ENCODE measurements around the gene CDH22. TPM values are rescaled to one million over a fixed set of nuclear protein-coding genes. Genes with fewer than 3 reads are reported as not detected.

The CDH22 gene
- total RNA-seq, 4 donors from 2014 or later: 0.26 to 1.2 (median 0.35) TPM

GRCh38 chr20:46267108-46268105 is 40.9 kb downstream of the CDH22 start:
- intact Hi-C loops (cut with DNase I; ENCODE audit: low total_unique reads) (no loop called here), in situ Hi-C loops (cut with MboI; ENCODE audit: low sequenced_read_pairs in 4 of 4) (no loop called here)
- ATAC-seq: no peak
- Histone ChIP-seq H3K4me1 (peaks cover 0 to 5% of the 10 kb centered on the region in 2 donors), H3K27me3 (no peaks in the 10 kb centered on the region), H3K27ac (no peak overlapping the region), H3K9me3 (no peaks in the 10 kb centered on the region), H3K4me3 (no peak overlapping the region), H3K36me3 (no peaks in the 10 kb centered on the region)
- DNase-seq: no peak
- TF ChIP-seq POLR2A (IDR thresholded peaks at IDR 0.05) (no peak), CTCF (IDR thresholded peaks at IDR 0.05 in 4 of 5, conservative IDR thresholded peaks at IDR 0.05 in 1 of 5) (no peak)

- in situ Hi-C loops (cut with MboI; ENCODE audit: low sequenced_read_pairs in 4 of 4) (no loop called here), intact Hi-C loops (cut with DNase I; ENCODE audit: low total_unique reads) (no loop called here)
- H3K27ac ChIP-seq: no peak overlapping the region
- H3K4me3 ChIP-seq: no peak overlapping the region
- DNase-seq (no peak), ATAC-seq (no peak)
- H3K9me3 ChIP-seq: no peaks in the 10 kb centered on the region
- H3K36me3 ChIP-seq: no peaks in the 10 kb centered on the region
- peaks cover 10 to 15% of the 10 kb centered on the region in 2 donors for H3K4me1 ChIP-seq
- no peaks in the 10 kb centered on the region for H3K27me3 ChIP-seq
- TF ChIP-seq CTCF (IDR thresholded peaks at IDR 0.05 in 4 of 5, conservative IDR thresholded peaks at IDR 0.05 in 1 of 5) (no peak), POLR2A (IDR thresholded peaks at IDR 0.05) (no peak)
Observed at GRCh38 chr20:46265539-46265938, 42.8 kb downstream of the CDH22 start.

- in situ Hi-C loops (cut with MboI; ENCODE audit: low sequenced_read_pairs in 4 of 4): no loop called here
Observed at GRCh38 chr20:46264391-46265266, 43.7 kb downstream of the CDH22 start.

More at GRCh38 chr20:46264391-46265266, 43.7 kb downstream of the CDH22 start:
- H3K36me3 ChIP-seq: no peaks in the 10 kb centered on the region
- no peaks in the 10 kb centered on the region for H3K9me3 ChIP-seq
- H3K4me3 ChIP-seq: no peak overlapping the region
- no peak for ATAC-seq
- intact Hi-C loops (cut with DNase I; ENCODE audit: low total_unique reads): loop anchor here (5.0 kb wide), 2 partner anchors 43 to 177 kb away; partner anchors contain the start of genes CDH22 and NCOA5
- no peak overlapping the region for H3K27ac ChIP-seq
- TF ChIP-seq POLR2A (IDR thresholded peaks at IDR 0.05) (no peak), CTCF (IDR thresholded peaks at IDR 0.05 in 4 of 5, conservative IDR thresholded peaks at IDR 0.05 in 1 of 5) (no peak)
- H3K4me1 ChIP-seq: peaks cover 10 to 19% of the 10 kb centered on the region in 2 donors
- H3K27me3 ChIP-seq: no peaks in the 10 kb centered on the region
- no peak for DNase-seq
